HG03432 (cell line): Measurements from ENCODE around the gene ANKRD33B.
"Not testable (repeated sequence)": the region's sequence is repeated elsewhere in the genome, so short reads cannot be mapped to it uniquely, and the experiment has no call there.

Source experiments
- ATAC-seq: cut with Tn5 transposase; IDR thresholded peaks from one replicate; pipeline ENCODE4 v1.9.1; 2021; ENCODE audit warnings: mild to moderate bottlenecking, moderate library complexity; ENCODE audit not compliant: unreplicated experiment

The ANKRD33B gene

DNA sequence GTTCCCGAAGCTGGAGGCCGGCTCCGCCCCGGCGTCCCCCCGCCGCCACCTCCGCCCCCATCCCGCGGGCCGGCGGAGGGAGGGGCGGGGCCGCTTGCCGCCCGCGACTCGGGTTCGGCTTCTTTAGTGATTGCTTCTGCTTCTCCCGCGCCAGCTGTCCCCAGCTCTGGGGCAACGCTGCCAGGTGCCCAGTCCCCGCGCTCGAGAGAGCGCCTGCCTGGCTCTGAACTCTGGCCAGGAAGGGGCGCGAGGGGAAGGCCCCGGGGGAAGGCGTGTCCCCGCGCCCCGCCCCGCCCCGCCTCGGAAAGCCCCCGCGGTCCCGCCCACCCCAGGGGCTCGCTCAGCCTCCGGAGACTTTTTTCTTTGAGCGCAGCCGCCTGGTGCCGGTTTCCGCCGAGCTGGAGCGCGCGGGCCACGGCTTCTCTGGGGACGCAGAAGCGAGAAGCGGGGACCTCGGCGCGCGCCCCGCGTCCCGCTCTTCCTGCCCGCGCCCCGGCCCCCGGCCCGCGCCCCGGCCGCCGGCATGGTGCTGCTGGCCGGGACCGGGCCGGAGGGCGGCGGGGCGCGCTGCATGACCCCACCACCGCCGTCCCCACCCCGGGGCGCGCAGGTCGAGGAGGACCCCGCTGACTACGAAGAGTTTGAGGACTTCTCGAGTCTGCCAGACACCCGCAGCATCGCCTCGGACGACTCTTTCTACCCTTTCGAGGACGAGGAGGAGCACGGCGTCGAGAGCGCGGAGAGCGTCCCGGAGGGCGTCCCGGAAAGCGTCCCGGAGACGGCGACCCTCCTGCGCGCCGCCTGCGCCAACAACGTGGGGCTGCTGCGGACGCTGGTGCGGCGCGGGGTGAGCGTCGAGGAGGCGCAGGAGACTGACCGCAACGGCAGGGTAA, at the start of gene ANKRD33B:
TSS of gene ANKRD33B (plus strand) at position 126 of the 893 bp plus-strand sequence. CDS start at position 524, 398 bp downstream.
- ATAC-seq, result peak; percentile 68

GRCh38 chr5:10514572-10514971, 49.3 kb upstream of the ANKRD33B start:
- not testable (repeated sequence) for ATAC-seq

- no peak for ATAC-seq
Measured at GRCh38 chr5:10515492-10515891, 48.4 kb upstream of the ANKRD33B start.

DNA sequence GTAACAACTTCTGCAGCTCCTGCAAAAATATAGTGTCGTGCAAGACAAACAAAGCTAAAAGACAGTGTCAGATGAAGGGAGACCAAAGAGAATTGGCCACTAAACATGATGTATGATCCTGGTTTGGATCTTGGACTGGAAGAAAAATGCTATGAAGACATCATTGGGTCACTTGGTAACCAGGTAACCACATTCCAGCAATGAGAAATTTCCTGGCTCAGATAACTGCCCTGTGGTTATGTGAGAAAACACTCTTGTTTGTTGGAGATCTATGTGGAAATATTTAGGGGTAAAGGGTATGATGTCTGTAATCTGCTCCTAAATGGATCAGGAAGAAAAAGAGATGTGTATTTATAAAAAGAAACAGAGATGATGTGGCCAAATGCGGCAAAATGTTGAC, 45.5 kb upstream of the ANKRD33B start:
- ATAC-seq, result no peak

GRCh38 chr5:10519729-10520128, 44.1 kb upstream of the ANKRD33B start:
- no peak for ATAC-seq

- no peak for ATAC-seq
Measured at GRCh38 chr5:10520706-10521105, 43.2 kb upstream of the ANKRD33B start.

DNA sequence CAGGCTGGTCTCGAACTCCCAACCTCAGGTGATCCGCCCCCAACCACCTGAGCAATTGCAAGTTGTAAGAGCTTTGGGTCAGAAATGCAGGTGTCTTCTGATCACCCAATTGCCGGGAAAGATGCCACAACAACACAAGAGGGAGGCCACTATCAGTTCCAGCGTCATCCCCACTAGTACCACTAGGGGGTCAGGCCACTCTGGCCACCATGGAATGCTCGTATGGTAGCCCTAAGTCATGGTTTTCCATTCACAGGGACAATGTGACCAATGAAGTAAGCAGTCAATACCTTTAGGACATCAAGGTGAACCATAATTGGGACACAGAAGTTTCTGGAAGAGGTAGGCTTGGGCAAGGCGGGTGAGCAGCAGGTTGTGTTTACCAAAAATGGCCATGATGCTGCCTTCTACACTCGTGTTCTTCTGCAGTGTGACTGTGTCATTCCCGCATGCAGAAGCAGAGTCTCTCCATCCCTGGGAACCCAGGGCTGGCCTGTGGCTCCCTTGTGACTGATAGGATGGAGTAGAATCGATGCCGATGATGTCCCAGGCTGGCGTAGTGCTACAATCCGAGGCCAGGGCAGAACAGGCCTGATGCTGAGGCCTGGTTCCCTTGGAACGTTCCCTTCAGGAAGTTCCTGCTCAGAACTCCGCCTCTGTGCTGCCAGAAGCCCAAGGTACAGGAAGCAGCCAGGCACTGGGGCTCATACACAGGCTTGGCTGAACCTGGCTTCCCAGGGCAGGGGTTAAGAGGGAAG, 42.2 kb upstream of the ANKRD33B start:
- ATAC-seq, result no peak

DNA sequence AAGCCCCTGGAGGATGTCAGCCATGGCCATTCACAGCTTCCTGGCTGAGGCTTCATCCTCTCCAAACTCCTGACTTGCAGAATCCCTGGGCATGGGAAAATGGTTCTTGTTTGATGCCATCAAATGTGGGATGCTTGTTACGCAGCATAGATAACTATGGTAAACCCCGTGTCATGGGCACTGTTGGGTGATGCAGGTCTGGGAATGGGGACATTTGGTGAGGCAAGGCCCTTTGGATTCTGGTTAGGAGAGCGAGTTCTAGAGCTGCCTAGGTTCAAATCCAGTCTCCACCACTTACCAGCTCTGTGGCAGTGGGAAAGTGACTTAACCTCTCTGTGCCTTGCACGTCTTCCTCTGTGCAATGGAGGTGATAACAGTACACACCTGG, 41.7 kb upstream of the ANKRD33B start:
- ATAC-seq, result no peak

- no peak for ATAC-seq
Measured at GRCh38 chr5:10524376-10525123, 39.3 kb upstream of the ANKRD33B start.

DNA sequence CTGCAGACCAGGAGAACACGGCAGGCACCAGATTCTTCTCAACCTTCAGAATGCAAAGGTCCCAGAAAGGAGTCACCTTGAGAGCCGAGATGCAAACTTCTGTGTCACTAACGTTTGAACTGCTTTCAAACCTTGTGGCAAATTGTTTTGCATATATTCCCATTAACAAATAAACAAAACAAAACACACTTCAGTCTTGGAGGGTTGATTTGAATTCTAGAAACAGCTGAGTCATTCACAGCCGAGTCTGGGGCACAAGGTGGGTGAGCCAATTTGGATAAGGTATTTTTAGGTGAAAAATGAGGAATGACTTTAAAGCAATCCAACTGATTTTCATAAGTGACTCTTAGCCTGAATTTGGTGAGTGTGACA, 38.8 kb upstream of the ANKRD33B start:
- no peak for ATAC-seq

GRCh38 chr5:10527281-10527950, 36.5 kb upstream of the ANKRD33B start:
- ATAC-seq, result no peak

DNA sequence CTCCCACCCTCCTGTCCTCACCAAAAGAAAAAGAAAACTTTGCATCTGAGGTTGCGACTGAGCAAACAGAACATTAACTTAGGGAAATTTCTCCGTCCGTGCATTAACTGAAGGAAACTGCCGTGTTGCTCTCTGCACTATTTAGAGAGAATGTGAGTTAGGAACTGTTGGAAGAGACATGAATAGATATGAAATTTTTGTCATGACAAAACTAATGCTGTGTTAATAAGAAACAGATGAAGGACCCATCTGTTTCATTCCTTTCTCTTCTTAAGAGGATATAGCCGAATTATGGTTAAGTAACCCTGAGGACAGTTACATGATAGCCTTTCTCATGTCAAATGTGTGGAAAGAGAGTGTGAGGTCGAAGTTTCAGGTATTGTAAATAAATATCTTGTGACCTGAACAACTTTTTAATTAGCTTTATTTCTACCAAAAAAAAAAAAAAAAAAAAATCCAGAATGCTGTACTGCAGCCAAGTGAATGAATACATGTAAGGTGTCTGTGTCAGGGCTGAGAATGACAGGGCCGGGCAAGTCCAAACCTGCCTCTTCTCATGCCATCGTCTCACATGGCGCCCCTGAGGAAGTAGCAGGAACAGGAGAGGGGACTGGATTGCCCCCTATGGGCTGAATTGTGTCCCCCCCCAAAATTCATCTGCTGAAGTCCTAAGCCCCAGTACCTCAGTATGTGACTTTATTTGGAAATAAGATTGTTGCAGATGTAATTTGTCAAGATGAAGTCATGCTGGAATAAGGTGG, 35.6 kb upstream of the ANKRD33B start:
- peak; percentile 33 for ATAC-seq

- ATAC-seq, result no peak
Measured at GRCh38 chr5:10528827-10529226, 35.0 kb upstream of the ANKRD33B start.

GRCh38 chr5:10530601-10531320, 33.1 kb upstream of the ANKRD33B start:
- ATAC-seq, result no peak

DNA sequence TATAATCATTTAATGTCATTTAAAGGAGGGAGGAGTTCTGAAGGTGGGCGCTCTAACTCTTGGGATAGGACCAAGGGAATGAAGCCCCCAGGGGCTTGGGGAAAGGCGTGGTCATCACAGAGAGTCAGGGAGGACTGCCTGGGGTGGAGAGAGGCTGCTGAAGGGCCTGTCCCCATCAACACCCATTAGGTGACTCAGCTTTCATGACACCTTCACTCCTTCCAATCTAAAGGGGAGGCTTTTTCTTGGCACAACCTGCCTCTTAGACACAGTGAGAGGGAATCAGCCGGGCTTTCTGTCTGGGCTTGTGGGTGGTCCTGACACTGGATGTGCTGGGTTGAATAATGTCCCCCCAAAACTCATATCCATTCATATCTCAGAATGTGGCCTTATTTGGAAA, 31.4 kb upstream of the ANKRD33B start:
- ATAC-seq, result no peak

DNA sequence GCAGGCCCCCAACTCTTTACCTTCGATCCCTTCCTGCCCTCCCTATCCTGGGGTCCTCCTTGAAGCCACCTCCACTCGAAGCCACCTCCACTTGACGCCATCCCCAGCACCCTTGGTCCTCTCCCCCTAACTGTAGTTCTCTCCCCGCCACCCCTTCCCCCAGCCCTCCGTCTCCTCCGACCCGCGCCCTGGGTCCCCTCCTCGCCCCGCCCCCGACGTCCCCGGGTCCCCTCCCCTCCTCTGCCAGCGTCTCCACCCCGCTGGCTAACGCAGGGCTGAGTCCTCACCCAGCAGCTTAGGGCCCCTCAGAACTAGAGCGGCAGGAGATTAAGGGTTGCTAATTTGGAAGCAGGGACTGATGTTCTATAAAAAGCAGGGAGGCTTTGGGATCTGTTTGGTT, 30.6 kb upstream of the ANKRD33B start:
- ATAC-seq, result no peak

DNA sequence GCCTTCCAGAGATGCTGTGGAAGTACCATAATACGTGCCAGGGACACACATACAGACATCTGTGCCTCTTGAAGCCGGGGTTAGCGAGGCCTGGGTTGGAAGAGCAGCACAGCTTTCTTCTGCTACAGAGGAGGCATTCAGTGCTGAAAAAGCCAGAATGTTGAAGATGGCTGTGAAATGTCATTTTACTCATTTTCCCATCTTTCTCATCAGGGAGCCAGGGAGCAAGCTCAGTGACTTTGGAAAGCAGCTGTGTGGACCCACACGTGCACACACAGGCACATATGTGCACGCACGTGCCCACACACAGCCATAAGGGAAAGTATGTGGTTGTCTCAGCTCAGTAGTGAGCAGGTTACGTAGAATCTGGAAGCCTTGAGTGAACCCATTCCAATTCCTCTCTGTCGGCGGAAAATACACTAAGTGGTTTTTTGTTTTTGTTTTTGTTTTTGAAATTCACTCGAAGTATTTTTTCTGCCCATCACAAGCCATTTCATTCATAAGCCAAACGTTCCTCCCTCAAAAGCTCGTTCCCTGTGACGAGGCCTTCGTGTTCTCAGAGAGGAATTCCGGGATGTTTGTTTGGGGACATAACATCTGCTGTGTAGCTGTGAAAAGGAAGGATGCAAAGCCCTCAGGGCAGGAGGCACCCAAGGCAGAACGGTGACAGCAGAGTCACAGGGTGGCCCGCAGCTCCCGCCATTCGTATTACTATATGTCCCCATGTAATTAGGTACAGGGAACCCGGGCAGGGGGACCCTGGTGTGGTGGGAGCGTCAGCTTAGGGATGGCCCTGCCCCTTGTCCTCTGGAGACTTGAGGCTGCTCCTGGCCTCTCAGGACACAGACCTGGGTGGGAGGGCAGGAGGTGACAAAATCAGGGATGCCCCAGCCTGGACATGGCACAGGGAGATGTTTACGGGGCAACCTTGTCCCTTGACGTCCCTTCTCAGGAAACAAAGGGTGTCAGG, 29.0 kb upstream of the ANKRD33B start:
- no peak for ATAC-seq

GRCh38 chr5:10536511-10536910, 27.4 kb upstream of the ANKRD33B start:
- ATAC-seq, result no peak
